Nephron progenitor cell (in vitro differentiated cells): ENCODE measurements around the gene POLR1D.

Experiments
- DNase-seq: peaks from one replicate; pipeline ENCODE4 v3.0.0; 2021
- H3K27ac Mint-ChIP-seq: 2 replicates; pipeline ENCODE4 v1.8.0; 2021; ENCODE audit warnings: mild to moderate bottlenecking, moderate library complexity, mixed read lengths
- H3K27me3 Mint-ChIP-seq: 2 replicates; pipeline ENCODE4 v1.8.0; 2021; ENCODE audit warnings: mild to moderate bottlenecking, low read depth, mixed read lengths; ENCODE audit not compliant: poor library complexity
- H3K36me3 Mint-ChIP-seq: 2 replicates; pipeline ENCODE4 v1.8.0; 2021; ENCODE audit warnings: low read depth, mixed read lengths
- H3K4me1 Mint-ChIP-seq: 2 replicates; pipeline ENCODE4 v1.8.0; 2021; ENCODE audit warnings: mixed read lengths
- H3K4me3 Mint-ChIP-seq: 2 replicates; pipeline ENCODE4 v1.8.0; 2021; ENCODE audit warnings: mild to moderate bottlenecking, moderate library complexity, mixed read lengths
- H3K9me3 Mint-ChIP-seq: 2 replicates; pipeline ENCODE4 v1.8.0; 2021; ENCODE audit warnings: mild to moderate bottlenecking, moderate library complexity, mixed read lengths
- CTCF ChIP-seq: fragments of 200-600 bp; sonication (generic); IDR thresholded peaks from 2 replicates; pipeline ENCODE4 v1.5.0; 2021; ENCODE audit warnings: antibody characterized with exemption

POLR1D gene

GRCh38 chr13:27631665-27632064 is 10.0 kb downstream of the POLR1D start:
- no peak for TF ChIP-seq CTCF
- no peaks in the 10 kb centered on the region for H3K27me3 Mint-ChIP-seq

GRCh38 chr13:27632214-27632613 is 10.5 kb downstream of the POLR1D start:
- Mint-ChIP-seq H3K27ac (no peak overlapping the region), H3K27me3 (no peaks in the 10 kb centered on the region)
- no peak for TF ChIP-seq CTCF

More at GRCh38 chr13:27631665-27632064, 10.0 kb downstream of the POLR1D start:
- no peak overlapping the region for H3K4me3 Mint-ChIP-seq
- H3K4me1 Mint-ChIP-seq: no peaks in the 10 kb centered on the region
- H3K9me3 Mint-ChIP-seq: no peaks in the 10 kb centered on the region
- no peak overlapping the region for H3K27ac Mint-ChIP-seq
- DNase-seq: no peak
- H3K36me3 Mint-ChIP-seq: peaks cover 43% of the 10 kb centered on the region

GRCh38 chr13:27632648-27633047 is 11.0 kb downstream of the POLR1D start:
- peaks cover 34% of the 10 kb centered on the region for H3K36me3 Mint-ChIP-seq
- no peaks in the 10 kb centered on the region for H3K9me3 Mint-ChIP-seq
- H3K4me3 Mint-ChIP-seq: no peak overlapping the region
- H3K27me3 Mint-ChIP-seq: no peaks in the 10 kb centered on the region
- no peaks in the 10 kb centered on the region for H3K4me1 Mint-ChIP-seq
- DNase-seq: no peak
- no peak for TF ChIP-seq CTCF
- H3K27ac Mint-ChIP-seq: no peak overlapping the region

More at GRCh38 chr13:27632214-27632613, 10.5 kb downstream of the POLR1D start:
- Mint-ChIP-seq H3K36me3 (peaks cover 38% of the 10 kb centered on the region), H3K9me3 (no peaks in the 10 kb centered on the region), H3K4me3 (no peak overlapping the region), H3K4me1 (no peaks in the 10 kb centered on the region)
- no peak for DNase-seq

- Mint-ChIP-seq H3K4me1 (no peaks in the 10 kb centered on the region), H3K9me3 (no peaks in the 10 kb centered on the region), H3K27ac (no peak overlapping the region), H3K27me3 (no peaks in the 10 kb centered on the region), H3K4me3 (no peak overlapping the region), H3K36me3 (peaks cover 18% of the 10 kb centered on the region)
- no peak for DNase-seq
- TF ChIP-seq CTCF: no peak
Observed at GRCh38 chr13:27634231-27634630, 12.5 kb downstream of the POLR1D start.

- Mint-ChIP-seq H3K36me3 (peaks cover 18% of the 10 kb centered on the region), H3K9me3 (no peaks in the 10 kb centered on the region), H3K4me1 (no peaks in the 10 kb centered on the region), H3K27me3 (no peaks in the 10 kb centered on the region), H3K27ac (no peak overlapping the region), H3K4me3 (no peak overlapping the region)
- no peak for DNase-seq
- TF ChIP-seq CTCF: no peak
Observed at GRCh38 chr13:27634791-27635190, 13.1 kb downstream of the POLR1D start.

- H3K4me3 Mint-ChIP-seq: no peak overlapping the region
- H3K27ac Mint-ChIP-seq: no peak overlapping the region
- H3K36me3 Mint-ChIP-seq: peaks cover 18% of the 10 kb centered on the region
- no peaks in the 10 kb centered on the region for H3K9me3 Mint-ChIP-seq
- no peaks in the 10 kb centered on the region for H3K27me3 Mint-ChIP-seq
- H3K4me1 Mint-ChIP-seq: no peaks in the 10 kb centered on the region
- no peak for TF ChIP-seq CTCF
- DNase-seq: no peak
Observed at GRCh38 chr13:27635266-27635665, 13.6 kb downstream of the POLR1D start.
